HTR-8/SVneo (cell line): ENCODE data around the gene ATXN7.

Experiments
- DNase-seq: peaks from one replicate; pipeline ENCODE4 v3.0.0; 2011; ENCODE audit warnings: low spot score, mixed read lengths; ENCODE audit not compliant: insufficient read length
- FAIRE-seq: peaks from 2 replicates; lab custom pipeline; 2011; peaks lifted over from hg19 to GRCh38; lab: Jason Lieb, UNC

The ATXN7 gene

DNA sequence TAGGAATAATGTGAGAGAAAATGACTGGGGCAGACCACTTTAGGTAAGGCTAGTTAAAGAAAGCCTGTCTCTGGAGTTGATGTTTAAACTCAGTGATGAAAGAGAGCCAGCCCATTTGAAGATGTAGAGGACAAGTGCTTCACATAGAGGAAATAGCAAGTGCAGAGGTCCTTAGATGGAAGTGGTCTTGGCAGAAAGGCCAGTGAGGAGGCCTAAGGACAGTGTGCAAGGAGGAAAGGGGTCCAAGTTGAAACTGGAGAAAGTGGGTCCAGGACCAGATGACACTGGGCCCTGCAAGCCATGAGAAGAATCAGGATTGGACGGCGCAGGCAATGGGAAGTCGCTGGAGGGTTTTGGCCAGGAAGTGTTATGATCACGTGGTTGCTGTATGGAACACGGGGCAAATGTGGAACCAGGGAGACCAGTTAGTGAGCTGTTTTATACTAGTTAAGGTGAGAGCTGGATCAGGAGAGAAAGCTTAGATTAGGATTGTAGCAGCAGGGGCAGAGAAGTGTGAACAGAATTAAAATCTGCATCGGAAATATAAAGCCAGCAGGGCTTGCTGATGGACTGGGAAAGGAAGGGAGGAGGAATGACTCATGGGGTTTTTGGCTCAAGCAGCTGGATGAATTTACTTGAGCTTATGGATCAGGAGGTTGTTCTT, 96.5 kb downstream of the ATXN7 start:
- DNase-seq (no peak), FAIRE-seq (no peak)

DNA sequence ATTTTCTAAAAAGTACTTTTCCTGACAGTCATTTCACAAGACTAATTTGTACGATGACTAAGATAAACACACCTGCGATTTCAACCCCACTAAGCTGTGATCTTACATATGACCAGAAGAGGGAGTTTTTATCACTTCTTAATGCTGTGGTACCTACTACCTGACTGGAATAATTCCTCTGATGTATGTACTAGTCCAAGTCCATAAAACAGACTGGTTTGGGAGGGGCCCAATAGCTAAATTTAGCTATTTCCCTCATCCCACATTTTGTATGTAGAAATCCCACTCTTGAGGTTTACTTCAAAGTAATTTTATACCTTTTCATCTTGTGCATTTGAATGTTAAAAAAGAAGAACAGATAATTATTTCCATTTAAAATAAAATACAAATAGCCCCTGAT, 98.2 kb downstream of the ATXN7 start:
- FAIRE-seq (no peak), DNase-seq (no peak)

DNA sequence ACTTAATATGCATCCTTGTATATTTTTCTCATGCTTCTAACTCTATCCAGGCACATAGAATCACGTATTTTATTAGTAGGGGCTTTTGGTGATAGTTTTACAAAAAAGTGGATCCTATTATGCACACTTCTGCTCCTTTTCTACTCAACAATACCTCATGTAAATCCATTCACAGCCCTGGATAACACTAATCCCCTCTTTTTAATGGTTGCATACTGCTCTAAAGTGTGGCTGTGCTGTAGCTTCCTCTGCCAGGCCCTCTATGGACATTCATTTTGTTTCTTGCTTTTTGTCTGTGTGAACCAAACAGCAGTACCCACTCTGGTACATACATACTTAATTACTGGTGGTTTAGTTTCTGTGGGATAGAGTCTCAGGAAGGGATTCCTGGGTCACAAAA, 99.8 kb downstream of the ATXN7 start:
- no peak for FAIRE-seq
- DNase-seq = no peak

DNA sequence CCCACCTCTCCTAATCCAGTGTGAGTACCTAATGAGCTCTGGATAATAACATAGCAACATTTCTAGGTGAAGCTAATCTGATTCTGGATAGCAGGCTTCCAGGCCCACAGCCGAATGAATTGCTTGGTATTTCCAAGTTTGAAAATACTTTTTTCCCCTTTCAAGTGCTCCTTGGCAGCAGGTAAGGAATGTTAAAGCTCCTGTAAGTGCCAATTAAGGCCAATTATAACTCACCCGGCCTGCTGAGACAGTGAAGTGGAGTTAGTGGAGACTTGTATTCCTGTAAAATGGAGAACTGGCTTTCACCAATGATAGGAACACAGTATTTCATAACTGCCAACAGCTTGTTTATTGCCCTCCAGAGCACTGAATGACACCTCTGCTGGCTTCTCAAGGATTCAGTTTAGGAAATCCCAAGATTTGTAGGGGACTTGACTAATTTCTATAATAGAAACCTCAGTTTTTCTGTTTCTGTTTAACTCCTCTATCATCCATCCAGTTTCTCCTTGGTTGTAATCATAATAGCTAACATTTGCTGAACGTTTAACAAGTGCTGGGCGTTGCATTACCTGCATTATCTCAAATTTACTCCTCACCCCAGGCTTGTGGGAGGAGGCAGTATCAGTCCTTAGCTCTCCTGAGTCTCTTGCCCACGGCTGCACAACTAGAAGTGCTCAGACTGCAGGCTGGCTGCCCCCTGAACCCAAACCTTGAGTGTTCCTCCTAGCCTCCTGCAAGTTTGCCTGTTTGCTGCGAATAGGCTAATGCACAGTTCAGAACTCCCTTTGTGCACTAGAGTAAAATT, 101.2 kb downstream of the ATXN7 start:
- FAIRE-seq = no peak

DNA sequence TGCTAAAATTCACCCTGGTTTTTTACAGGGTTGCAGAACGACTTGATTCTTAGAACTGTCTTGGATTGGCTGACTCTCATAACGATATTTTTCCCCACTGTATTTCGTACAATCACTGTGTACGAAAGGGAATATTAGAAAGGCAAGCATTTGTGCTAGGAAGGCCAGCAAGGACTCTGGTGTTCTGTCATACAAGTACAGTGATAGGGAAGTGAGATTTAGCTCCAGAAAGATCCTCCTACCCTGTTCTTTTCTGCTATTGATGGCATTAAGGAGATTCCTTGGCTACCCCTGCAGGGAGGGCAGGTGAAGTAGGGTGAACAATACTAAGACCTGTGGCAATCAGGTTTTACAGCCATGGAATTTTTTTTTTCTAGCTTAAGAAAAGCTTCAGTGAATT, 102.3 kb downstream of the ATXN7 start:
- FAIRE-seq (no peak), DNase-seq (no peak)

More for the DNA sequence above, 101.2 kb downstream of the ATXN7 start:
- no peak for DNase-seq

DNA sequence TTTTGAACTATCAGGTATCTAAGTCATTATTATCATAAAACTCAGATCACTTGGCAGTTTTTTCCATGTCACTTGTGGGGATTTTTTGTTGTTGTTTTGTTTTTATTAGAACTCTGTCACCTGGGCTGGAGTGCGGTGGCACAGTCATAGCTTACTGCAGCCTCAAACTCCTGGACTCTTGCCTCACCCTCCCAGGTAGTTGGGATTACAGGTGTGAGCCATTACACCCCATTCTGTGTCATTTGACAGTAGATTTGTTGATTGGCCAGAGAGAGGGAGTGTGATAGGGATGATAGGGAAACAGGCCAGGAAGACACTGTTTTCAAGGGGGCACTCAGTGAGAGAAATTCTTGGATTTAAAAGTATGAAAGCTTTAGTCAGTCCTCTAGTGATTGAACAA, 103.2 kb downstream of the ATXN7 start:
- DNase-seq (no peak), FAIRE-seq (no peak)

DNA sequence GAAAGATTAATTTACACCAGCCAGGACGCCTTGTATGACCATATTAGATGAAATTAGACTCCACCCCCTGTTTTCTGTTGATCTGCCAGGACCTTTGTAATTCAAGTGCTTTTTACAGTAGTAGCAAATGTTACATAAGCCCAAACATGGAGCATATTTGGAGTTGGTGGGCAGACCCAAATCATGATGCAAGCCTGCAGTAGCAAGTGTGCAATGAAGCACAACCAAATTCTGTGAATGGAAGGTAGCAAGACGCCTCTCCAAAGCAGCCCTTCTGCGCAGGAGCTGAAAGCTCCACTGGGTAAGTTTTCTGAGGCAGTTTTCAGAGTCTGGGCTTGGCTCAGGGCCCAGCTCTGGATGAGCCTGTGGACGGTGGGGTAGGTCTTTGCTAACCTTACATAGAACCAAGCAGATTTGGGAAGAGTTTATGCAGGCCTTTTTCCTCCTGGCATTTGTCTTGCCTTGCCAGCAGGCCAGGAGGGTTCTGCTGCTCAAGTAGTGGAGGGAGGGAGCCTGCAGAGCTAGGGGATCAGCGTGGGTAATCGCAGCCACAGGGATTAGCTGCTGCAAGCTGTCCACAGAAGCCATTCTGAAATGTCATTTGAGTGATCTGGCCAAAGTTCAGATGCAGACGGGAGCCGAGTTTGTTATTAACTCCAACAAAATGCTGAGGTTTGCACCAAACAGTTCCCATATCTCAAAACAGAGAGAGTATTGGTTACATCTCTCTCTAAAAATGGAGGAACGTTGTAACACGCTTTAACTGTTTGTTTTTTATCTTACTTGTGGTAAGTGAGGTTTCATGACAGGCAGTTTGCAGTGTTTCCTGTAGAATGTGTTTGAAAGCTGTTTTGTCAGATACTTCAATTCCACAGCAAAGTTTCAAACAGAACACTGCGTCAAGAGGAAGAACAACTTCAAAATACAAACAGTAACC, 104.3 kb downstream of the ATXN7 start:
- DNase-seq = no peak
- no peak for FAIRE-seq

DNA sequence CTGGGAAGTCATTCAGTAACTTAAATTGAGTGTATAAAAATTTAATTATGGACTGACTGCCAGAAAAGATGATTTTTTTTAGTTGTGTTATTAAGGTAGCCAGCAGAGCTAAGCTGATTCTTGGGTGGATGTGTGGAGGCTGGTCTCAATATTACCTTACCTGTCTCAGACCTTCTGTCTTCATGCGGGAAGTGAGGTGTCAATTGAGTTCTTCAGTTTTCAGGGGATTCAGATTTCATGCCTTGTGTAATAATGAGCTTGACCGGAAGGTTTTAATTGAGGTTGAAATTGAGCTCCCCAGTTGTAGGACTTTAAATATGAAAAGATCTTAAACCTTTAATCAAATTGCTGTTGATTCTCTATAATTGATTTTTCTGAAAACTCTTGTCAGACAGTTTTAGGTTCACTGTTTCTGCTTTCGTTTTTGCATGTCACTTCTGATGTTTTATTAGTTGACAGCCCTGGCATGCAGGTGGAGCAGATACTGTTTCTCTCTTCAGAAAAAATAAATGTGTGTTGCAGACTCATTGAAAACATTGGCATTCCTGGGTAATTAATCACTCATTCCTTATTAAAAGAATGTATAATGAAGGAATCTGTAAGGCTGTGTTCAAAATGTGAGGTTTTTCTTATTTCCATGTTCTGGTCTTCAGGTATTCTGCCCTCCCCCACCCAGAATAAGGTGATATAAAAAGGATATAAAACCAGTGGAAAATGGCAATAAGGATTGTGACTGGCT, 105.1 kb downstream of the ATXN7 start:
- no peak for FAIRE-seq

DNA sequence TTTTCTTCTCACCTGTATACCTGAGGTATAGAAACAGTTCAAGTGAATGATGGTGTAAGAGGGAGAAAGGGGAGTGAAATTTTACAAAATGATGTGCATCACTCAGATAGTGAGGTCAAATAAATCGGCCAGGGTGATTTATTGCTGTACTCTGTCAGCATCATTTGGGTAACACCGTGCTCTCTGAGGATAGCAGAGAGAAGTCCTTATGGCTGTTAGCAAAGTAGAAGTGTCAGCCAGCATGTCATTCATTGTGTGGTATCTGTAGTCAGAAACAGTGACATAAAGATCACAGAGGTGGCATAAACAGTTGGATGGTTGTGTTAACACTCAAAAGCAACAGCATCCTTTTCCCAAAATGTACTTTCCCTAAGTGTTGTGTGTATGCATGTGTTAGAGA, 106.2 kb downstream of the ATXN7 start:
- FAIRE-seq (no peak), DNase-seq (no peak)

More for the DNA sequence above, 105.1 kb downstream of the ATXN7 start:
- DNase-seq = no peak

DNA sequence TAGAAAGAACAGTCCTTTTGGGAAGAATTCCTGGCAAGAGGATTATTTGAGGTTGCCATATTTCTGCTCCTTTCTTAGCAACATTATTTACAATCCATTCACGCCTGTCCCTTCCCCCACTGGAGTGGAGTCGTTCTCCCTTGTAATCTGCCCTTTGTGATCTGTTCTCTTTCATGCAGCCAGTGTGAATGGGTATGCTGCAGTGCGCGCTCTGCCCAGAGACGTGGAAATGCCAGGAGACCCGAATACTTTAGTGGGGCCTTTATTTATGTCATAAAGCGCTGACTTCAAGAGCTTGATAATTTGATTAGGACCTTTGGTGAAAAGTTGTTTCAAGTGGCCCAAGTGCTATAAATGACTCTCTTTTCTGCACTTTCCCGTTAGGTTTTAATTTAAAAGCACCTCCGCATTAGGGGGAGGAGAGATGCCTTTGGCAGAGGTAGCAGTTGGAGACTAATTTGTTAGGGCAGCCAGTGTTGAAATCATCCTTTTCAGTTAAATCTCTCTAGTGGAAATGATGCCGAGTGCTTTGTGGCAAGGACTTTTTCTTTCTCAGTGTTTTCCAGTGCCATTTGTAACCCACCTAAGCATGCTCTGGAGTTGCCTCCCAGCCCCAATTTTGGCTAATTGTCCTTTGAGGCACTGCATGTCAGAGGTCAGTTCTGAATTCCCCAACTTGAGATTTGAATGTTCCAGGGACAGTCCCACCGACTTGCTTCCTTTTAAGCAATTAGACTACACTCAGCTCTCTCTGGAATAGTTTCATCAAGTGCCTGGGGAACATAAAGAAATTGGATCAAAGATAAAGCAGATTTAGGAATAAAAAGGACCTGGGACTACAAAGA, 107.2 kb downstream of the ATXN7 start:
- DNase-seq = no peak
- FAIRE-seq = no peak

DNA sequence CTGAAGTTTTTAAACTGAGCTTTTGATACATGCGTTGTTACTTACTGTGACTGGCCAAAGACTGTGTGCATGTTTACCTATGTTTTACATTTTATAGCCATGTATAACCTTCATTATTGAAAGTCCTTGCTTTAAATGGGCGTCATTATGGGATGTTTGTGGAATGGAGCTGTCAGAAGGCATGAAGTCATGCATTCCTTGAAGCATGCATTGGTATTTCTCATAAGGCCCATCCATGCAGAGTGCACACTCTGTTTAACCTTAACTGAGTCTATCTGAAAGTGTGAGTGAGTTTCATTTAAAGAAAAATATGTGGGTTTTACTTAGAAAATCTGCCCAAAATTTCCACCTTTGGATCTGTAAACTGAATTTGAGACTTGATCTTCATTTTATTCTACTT, 108.5 kb downstream of the ATXN7 start:
- DNase-seq = no peak
- no peak for FAIRE-seq

DNA sequence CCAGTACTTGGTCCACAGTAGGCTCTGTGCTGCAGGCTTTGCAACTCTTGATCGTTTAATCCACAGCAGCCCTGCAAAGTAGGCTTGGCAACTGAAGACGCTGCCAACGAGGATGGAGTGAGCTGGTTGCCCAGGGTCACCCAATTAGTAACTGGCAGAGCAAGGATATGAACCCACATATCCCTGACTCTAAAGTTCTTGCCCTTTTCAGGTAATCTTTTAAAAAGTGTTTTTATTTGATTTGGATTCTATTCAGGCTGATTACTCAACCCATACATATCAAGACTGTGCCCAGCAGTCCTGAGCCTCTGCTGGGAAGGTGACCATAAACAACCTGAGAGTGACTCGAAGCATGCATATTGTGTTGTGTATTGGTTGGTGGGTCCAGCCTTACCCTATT, 109.3 kb downstream of the ATXN7 start:
- DNase-seq = no peak
- no peak for FAIRE-seq

DNA sequence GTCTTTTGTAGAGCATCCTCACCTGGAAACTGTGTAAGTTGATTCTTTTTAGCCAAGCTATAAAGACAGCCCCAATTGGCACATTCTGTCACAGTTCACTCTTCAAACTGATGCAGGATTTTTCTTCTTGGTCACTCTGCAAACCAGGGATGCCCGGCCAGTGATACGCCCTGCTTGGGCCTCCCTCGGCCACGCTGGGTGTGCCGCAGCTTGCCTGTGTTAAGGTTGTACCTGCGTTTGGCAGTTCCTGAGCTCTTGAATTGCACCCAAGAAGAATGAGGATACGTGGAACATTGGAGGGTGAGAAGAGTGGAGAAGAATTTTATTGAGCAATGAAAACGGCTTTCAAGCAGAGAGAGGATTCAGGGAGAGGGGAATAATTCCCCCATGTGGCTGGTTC, 109.7 kb downstream of the ATXN7 start:
- DNase-seq (no peak), FAIRE-seq (no peak)

DNA sequence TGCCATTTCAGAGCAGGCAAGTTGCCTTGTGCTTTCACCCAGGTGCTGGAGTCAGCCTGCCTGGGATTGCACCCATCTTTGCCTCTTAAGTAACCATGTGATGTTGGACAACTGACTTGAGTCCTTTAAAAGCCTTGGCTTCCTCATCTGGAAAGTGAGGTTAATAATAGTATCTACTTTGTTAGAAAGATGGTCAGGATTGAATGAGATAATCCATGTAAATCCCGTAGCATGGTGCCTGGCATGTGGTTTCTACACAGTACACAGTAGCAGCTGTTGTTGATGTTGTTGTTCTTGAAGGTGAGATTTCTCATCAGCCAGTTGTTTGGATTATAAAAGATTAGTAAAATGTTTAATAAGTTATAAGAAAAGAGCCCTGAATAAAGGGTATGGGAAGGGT, 110.8 kb downstream of the ATXN7 start:
- DNase-seq (no peak), FAIRE-seq (no peak)

DNA sequence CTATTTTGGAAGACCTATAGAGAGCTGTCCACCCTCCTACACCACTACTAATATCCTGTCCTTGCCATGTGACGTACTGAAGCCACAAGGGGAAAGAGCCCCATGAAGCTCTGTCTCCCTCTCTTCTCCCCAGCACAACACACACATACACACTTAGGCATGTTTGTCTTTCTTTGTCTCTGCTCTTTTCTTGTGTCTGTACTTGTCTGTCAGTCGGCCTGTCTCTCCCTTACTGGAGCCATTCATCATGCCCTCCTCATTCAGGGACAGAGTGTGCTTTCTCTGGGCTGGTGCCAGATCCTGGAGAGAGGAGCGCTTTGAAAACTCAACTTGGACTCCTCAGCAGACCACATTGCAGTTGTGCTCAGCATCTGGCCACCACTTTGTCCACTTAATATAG, 112.1 kb downstream of the ATXN7 start:
- FAIRE-seq (no peak), DNase-seq (no peak)

DNA sequence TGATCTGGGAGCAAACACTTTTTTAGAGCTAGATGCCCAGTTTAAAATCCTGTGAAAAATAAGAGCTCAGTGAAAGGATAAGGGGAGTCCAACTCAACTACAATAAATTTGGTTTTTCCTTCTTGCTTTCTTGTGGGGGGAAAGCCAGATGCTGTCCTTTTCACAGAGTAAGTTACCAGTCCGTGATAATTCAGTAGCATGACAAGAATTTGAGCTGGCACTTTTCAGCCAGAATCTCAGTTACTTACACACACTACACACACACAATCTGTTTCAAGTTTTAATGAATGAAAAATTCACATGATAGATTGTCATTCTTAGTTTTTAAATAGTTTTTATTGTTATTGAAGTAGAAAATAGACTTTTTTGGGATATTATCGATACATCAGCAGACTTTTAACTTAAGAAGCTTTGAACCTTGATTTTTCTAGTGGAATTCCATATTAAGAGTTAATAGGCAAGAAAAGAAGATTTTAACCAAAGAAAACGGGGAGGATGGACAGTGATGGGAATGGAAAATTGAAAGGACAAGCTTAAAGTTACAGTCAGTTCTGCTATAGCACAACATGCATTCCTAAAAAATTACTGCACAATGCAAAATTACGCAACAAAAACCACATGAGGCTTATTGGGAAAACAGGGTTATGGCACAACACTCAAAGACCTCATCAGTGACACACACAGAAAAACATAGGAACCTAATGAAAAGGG, 112.6 kb downstream of the ATXN7 start:
- DNase-seq (peak; percentile 58), FAIRE-seq (no peak)

DNA sequence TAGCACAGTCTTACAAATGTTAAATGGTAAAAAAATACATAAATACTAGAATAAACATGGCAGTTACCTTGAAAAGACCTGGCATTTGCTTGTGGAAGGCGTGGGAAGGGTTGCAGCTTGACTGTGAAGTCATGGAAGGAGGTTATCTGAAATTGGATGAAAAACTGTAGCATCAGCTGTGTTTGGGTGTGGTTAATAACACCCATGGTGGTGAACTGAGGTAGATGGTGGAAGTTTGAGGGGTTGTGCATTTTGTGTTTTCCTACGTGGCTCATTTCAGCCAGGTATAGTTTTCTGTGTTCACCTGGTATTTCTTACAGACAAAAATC, 113.2 kb downstream of the ATXN7 start:
- FAIRE-seq (no peak), DNase-seq (no peak)

DNA sequence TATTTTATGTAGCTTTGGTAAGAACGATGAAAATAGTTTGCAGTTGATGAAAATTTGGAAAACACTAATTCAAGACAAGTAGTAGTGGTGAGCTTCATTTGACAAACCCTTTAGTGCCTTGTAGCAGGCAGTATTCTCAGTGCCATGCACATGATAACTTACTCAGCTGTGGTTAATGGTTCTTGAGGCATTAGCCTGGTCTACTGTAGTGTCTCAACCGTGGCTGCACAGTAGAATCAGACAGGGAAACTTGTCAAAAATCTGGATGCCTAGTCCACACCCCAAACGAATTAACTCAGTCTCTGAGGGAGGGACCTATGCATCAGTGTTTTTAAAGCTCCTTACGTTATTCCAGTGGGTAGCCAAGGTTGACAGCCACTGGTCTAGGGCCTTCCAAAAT, 114.2 kb downstream of the ATXN7 start:
- DNase-seq (no peak), FAIRE-seq (peak; percentile 38)
